Hepatocyte (in vitro differentiated cells): ENCODE results near the gene PRDM10. TPM values are rescaled to one million over a fixed set of nuclear protein-coding genes. Genes with fewer than 3 reads are reported as not detected.
"Not testable (repeated sequence)": the region's sequence is repeated elsewhere in the genome, so short reads cannot be mapped to it uniquely, and the experiment has no call there.

ENCODE experiments used
- DNase-seq: peaks from one replicate; pipeline ENCODE4 v3.0.0-alpha.2; 2016; ENCODE audit warnings: low spot score
- H2AFZ ChIP-seq: fragments of 200-600 bp; sonication (generic); 2 replicates; pipeline ENCODE4 v1.6.0; 2016; ENCODE audit warnings: antibody characterized with exemption, mild to moderate bottlenecking
- H3K27ac ChIP-seq: fragments of 200-600 bp; sonication (generic); 2 replicates; pipeline ENCODE4 v1.5.1; 2016; ENCODE audit warnings: mild to moderate bottlenecking
- H3K27me3 ChIP-seq: fragments of 200-600 bp; sonication (generic); 2 replicates; pipeline ENCODE4 v1.6.1; 2016
- H3K36me3 ChIP-seq: fragments of 200-600 bp; sonication (generic); replicated peaks from 2 replicates; pipeline ENCODE4 v1.5.1; 2016; ENCODE audit warnings: low read depth; ENCODE audit not compliant: insufficient read depth
- H3K4me1 ChIP-seq: fragments of 200-600 bp; sonication (generic); 2 replicates; pipeline ENCODE4 v1.5.1; 2016; ENCODE audit warnings: mild to moderate bottlenecking, moderate library complexity; ENCODE audit not compliant: insufficient read depth
- H3K4me2 ChIP-seq: fragments of 200-600 bp; sonication (generic); 2 replicates; pipeline ENCODE4 v1.6.0; 2016
- H3K4me3 ChIP-seq: fragments of 200-600 bp; sonication (generic); 2 replicates; pipeline ENCODE4 v1.5.1; 2016; ENCODE audit warnings: mild to moderate bottlenecking
- H3K79me2 ChIP-seq: fragments of 200-600 bp; sonication (generic); 2 replicates; pipeline ENCODE4 v1.6.0; 2017; ENCODE audit warnings: mild to moderate bottlenecking
- H3K9me2 ChIP-seq: fragments of 200-600 bp; sonication (generic); replicated peaks from 2 replicates; pipeline ENCODE4 v1.6.0; 2017; ENCODE audit warnings: mild to moderate bottlenecking; ENCODE audit not compliant: insufficient read depth
- H3K9me3 ChIP-seq: fragments of 200-600 bp; sonication (generic); 2 replicates; pipeline ENCODE4 v1.5.1; 2016; ENCODE audit warnings: low read depth, mild to moderate bottlenecking
- H4K20me1 ChIP-seq: fragments of 200-600 bp; sonication (generic); 2 replicates; pipeline ENCODE4 v1.6.0; 2016; ENCODE audit warnings: mild to moderate bottlenecking; ENCODE audit not compliant: insufficient read depth, poor library complexity, severe bottlenecking
- CTCF ChIP-seq: fragments of 200-600 bp; sonication (generic); IDR thresholded peaks from 2 replicates; pipeline ENCODE4 v1.5.1; 2016; ENCODE audit warnings: antibody characterized with exemption, mild to moderate bottlenecking; ENCODE audit not compliant: poor library complexity
- EZH2 ChIP-seq: fragments of 200-600 bp; sonication (generic); IDR thresholded peaks from 2 replicates; pipeline ENCODE4 v1.6.1; 2016; ENCODE audit warnings: antibody characterized with exemption, mild to moderate bottlenecking, borderline replicate concordance
- EZH2phosphoT487 ChIP-seq: fragments of 200-600 bp; sonication (generic); IDR thresholded peaks from one replicate; pipeline ENCODE4 v1.6.1; 2018; ENCODE audit warnings: antibody characterized with exemption, mild to moderate bottlenecking, low read depth, moderate library complexity; ENCODE audit not compliant: unreplicated experiment, severe bottlenecking
- WGBS: methylation state at CpG from one replicate; pipeline ENCODE4 v1.1.6; 2016; ENCODE audit warnings: low lambda C conversion rate; ENCODE audit errors: missing lambda C conversion rate; 5-methylcytosine and 5-hydroxymethylcytosine counted together
- polyA plus RNA-seq: library from polyadenylated mRNA; unstranded; fragments of >200 nt; fragmentation: Nextera tagmentation; extraction: Ambion mirVana; gene quantifications from 2 replicates; pipeline ENCODE4 v1.2.1, GENCODE V29; 2016
- total RNA-seq: library from RNA; depleted of rRNA; stranded (reverse); fragments of >200 nt; gene quantifications from 2 replicates; pipeline ENCODE4 v1.2.3, GENCODE V29; 2014

Gene PRDM10
- total and polyA plus RNA-seq, 2 experiments from 2014 or later, result 3.8 to 7.1 TPM

- Histone ChIP-seq H3K36me3 (no peaks in the 10 kb centered on the region), H3K9me2 (no peaks in the 10 kb centered on the region), H3K4me1 (no peaks in the 10 kb centered on the region), H2AFZ (no peak overlapping the region), H3K79me2 (no peaks in the 10 kb centered on the region), H3K4me3 (no peak overlapping the region), H4K20me1 (no peaks in the 10 kb centered on the region), H3K27ac (no peak overlapping the region), H3K4me2 (no peak overlapping the region), H3K9me3 (no peaks in the 10 kb centered on the region), H3K27me3 (no peaks in the 10 kb centered on the region)
- TF ChIP-seq EZH2phosphoT487 (no peak), CTCF (no peak), EZH2 (no peak)
- 86% methylated on average over 7 of the region's 7 CpGs for WGBS
- DNase-seq, result no peak
Observed at GRCh38 chr11:129871914-129872313, 130.7 kb downstream of the PRDM10 start.

- not testable (repeated sequence) for H3K27ac ChIP-seq, H3K9me3 ChIP-seq, H3K27me3 ChIP-seq, DNase-seq, H3K4me3 ChIP-seq, H3K4me2 ChIP-seq, H2AFZ ChIP-seq, H3K4me1 ChIP-seq, H3K79me2 ChIP-seq, H3K9me2 ChIP-seq, H3K36me3 ChIP-seq, H4K20me1 ChIP-seq
- WGBS, result 83% methylated on average over 16 of the region's 16 CpGs
Observed at GRCh38 chr11:129868626-129869025, 134.0 kb downstream of the PRDM10 start.

GRCh38 chr11:129866311-129866710 is 136.3 kb downstream of the PRDM10 start:
- Histone ChIP-seq H3K4me3 (no peak overlapping the region), H3K9me2 (no peaks in the 10 kb centered on the region), H3K9me3 (no peaks in the 10 kb centered on the region), H3K79me2 (no peaks in the 10 kb centered on the region), H3K27ac (peak overlapping the region; percentile 64), H3K36me3 (no peaks in the 10 kb centered on the region), H3K4me2 (no peak overlapping the region), H3K4me1 (peaks cover 13% of the 10 kb centered on the region), H4K20me1 (no peaks in the 10 kb centered on the region), H2AFZ (no peak overlapping the region), H3K27me3 (no peaks in the 10 kb centered on the region)
- TF ChIP-seq EZH2, result no peak
- TF ChIP-seq CTCF, result no peak
- peak; percentile 46 for DNase-seq
- 26% methylated on average over 3 of the region's 3 CpGs for WGBS

GRCh38 chr11:129865701-129866100 is 136.9 kb downstream of the PRDM10 start:
- Histone ChIP-seq H3K79me2 (no peaks in the 10 kb centered on the region), H4K20me1 (no peaks in the 10 kb centered on the region), H3K4me2 (no peak overlapping the region), H3K27me3 (no peaks in the 10 kb centered on the region), H3K36me3 (no peaks in the 10 kb centered on the region), H3K9me2 (no peaks in the 10 kb centered on the region), H2AFZ (no peak overlapping the region), H3K27ac (peak overlapping the region; percentile 64), H3K9me3 (no peaks in the 10 kb centered on the region), H3K4me3 (no peak overlapping the region), H3K4me1 (peaks cover 13% of the 10 kb centered on the region)
- TF ChIP-seq CTCF (no peak), EZH2 (no peak), EZH2phosphoT487 (no peak)
- DNase-seq, result no peak
- 91% methylated on average over 4 of the region's 4 CpGs for WGBS
